ENCODE data around the gene SHLD2.

- no peak for TF ChIP-seq EZH2 (IDR thresholded peaks at IDR 0.05)
- TF ChIP-seq CTCF (IDR thresholded peaks at IDR 0.05 in 2 of 3, conservative IDR thresholded peaks at IDR 0.05 in 1 of 3; ENCODE audit: borderline replicate concordance in 1 of 3, insufficient read depth in 1 of 3, low read depth in 2 of 3, low read length in 2 of 3): no peak
- no peak for TF ChIP-seq POLR2AphosphoS5 (IDR thresholded peaks at IDR 0.05; ENCODE audit: low read depth, low read length)
- no peak for TF ChIP-seq POLR2A (IDR thresholded peaks at IDR 0.05; ENCODE audit: borderline replicate concordance, extremely low read depth, insufficient read depth, insufficient read length)
- no peak for TF ChIP-seq MAX (IDR thresholded peaks at IDR 0.05)
- TF ChIP-seq SP1 (IDR thresholded peaks at IDR 0.05; ENCODE audit: low read depth): no peak
- TF ChIP-seq EZH2phosphoT487 (IDR thresholded peaks at IDR 0.05; ENCODE audit: borderline replicate concordance): no peak
- TF ChIP-seq JUND (IDR thresholded peaks at IDR 0.05): no peak
- TF ChIP-seq TCF7L2 (IDR thresholded peaks at IDR 0.05; ENCODE audit: borderline replicate concordance, extremely low read depth, insufficient read depth, insufficient read length): no peak
- TF ChIP-seq REST (IDR thresholded peaks at IDR 0.05; ENCODE audit: low read depth): no peak
- no peak for TF ChIP-seq SIN3A (IDR thresholded peaks at IDR 0.05; ENCODE audit: low read depth)
- no peak for TF ChIP-seq ZBTB33 (IDR thresholded peaks at IDR 0.05; ENCODE audit: extremely low read depth, insufficient replicate concordance, low read length)
Measured at GRCh38 chr10:87068281-87068680, 26.7 kb upstream of the SHLD2 start.

Data from HCT116 (cell line).